ENCODE data around the gene CGB1. TPM values are rescaled to one million over a fixed set of nuclear protein-coding genes. Genes with fewer than 3 reads are reported as not detected.

CGB1 gene
- polyA plus RNA-seq, 1 of the 3 experiments (the other 2 are of a cell fraction) = not detected

GRCh38 chr19:49020931-49021895 lies 15.5 kb downstream of the CGB1 start:
- Histone ChIP-seq H3K9ac (no peak overlapping the region), H3K9me2 (no peaks in the 10 kb centered on the region), H3K4me2 (no peak overlapping the region), H3K79me2 (ENCODE audit: insufficient read depth) (no peaks in the 10 kb centered on the region), H2AFZ (ENCODE audit: low read depth) (0 out of 2 replicates have a peak overlapping the region, but pooled peaks have one; percentile 41), H3K27ac (ENCODE audit: low read depth in 2 of 2, low read length in 1 of 2) (peak overlapping the region in 1 of 2 experiments; percentile 6; a peak in 1 of 4 replicates), H3K4me3 (ENCODE audit: low read depth in 2 of 2, low read length in 1 of 2) (no peak overlapping the region), H3K9me3 (no peaks in the 10 kb centered on the region), H3K36me3 (replicated peaks in 1 of 2; ENCODE audit: control insufficient read depth in 1 of 2, insufficient read depth in 2 of 2, low read length in 1 of 2) (peaks cover 0 to 2% of the 10 kb centered on the region in 2 experiments), H3K4me1 (ENCODE audit: control insufficient read depth in 1 of 2, insufficient read depth in 2 of 2, low read depth in 1 of 2, low read length in 1 of 2) (peaks cover 0 to 35% of the 10 kb centered on the region in 2 experiments; a peak in 1 of 4 replicates), H3K27me3 (ENCODE audit: insufficient read depth) (no peaks in the 10 kb centered on the region), H3F3A (replicated peaks; ENCODE audit: insufficient read depth) (peaks cover 17% of the 10 kb centered on the region), H4K20me1 (ENCODE audit: insufficient read depth) (no peaks in the 10 kb centered on the region)
- TF ChIP-seq MAX (IDR thresholded peaks at IDR 0.05; ENCODE audit: low read depth) = no peak
- no peak for TF ChIP-seq FOSL2 (IDR thresholded peaks at IDR 0.05; ENCODE audit: borderline replicate concordance, low read depth)
- TF ChIP-seq PBX3 (IDR thresholded peaks at IDR 0.05) = no peak
- WGBS (ENCODE audit: low lambda C conversion rate) = 48% methylated on average over 16 of the region's 16 CpGs
- CTCF ChIA-PET = interaction anchor here (0.6 to 2.4 kb wide), 6 partner anchors 22 to 53 kb away, joined by 3 to 11 read pairs (median 4); partner anchors contain the start of genes GYS1, KCNA7 and RUVBL2
- POLR2A ChIA-PET = interaction anchor here (1.2 kb wide), 1 partner anchor 12 kb away, joined by 3 read pairs; no protein-coding TSS in a partner anchor
- peak; percentile 66 for DNase-seq

- peaks cover 0 to 35% of the 10 kb centered on the region in 2 experiments; a peak in 1 of 4 replicates for H3K4me1 ChIP-seq (ENCODE audit: control insufficient read depth in 1 of 2, insufficient read depth in 2 of 2, low read depth in 1 of 2, low read length in 1 of 2)
- POLR2A ChIA-PET = interaction anchor here (1.2 to 1.7 kb wide), 2 partner anchors 11 kb away, joined by 3 to 7 read pairs; no protein-coding TSS in a partner anchor
- H3K4me3 ChIP-seq (ENCODE audit: low read depth in 2 of 2, low read length in 1 of 2) = no peak overlapping the region
- no peaks in the 10 kb centered on the region for H3K9me2 ChIP-seq
- no peak overlapping the region for H2AFZ ChIP-seq (ENCODE audit: low read depth)
- peaks cover 17% of the 10 kb centered on the region for H3F3A ChIP-seq (replicated peaks; ENCODE audit: insufficient read depth)
- no peak overlapping the region for H3K27ac ChIP-seq (ENCODE audit: low read depth in 2 of 2, low read length in 1 of 2)
- no peak overlapping the region for H3K4me2 ChIP-seq
- no peaks in the 10 kb centered on the region for H3K27me3 ChIP-seq (ENCODE audit: insufficient read depth)
- WGBS (ENCODE audit: low lambda C conversion rate) = 96% methylated on average over 11 of the region's 11 CpGs
- no peak for DNase-seq
- no peaks in the 10 kb centered on the region for H3K9me3 ChIP-seq
- no peaks in the 10 kb centered on the region for H4K20me1 ChIP-seq (ENCODE audit: insufficient read depth)
- H3K79me2 ChIP-seq (ENCODE audit: insufficient read depth) = no peaks in the 10 kb centered on the region
- H3K36me3 ChIP-seq (replicated peaks in 1 of 2; ENCODE audit: control insufficient read depth in 1 of 2, insufficient read depth in 2 of 2, low read length in 1 of 2) = peaks cover 0 to 6% of the 10 kb centered on the region in 2 experiments
- TF ChIP-seq ELF1 (IDR thresholded peaks at IDR 0.05) (no peak), CHD2 (IDR thresholded peaks at IDR 0.05; ENCODE audit: low read length, partially characterized antibody) (no peak), EP300 (IDR thresholded peaks at IDR 0.05; ENCODE audit: borderline replicate concordance in 1 of 2, low read depth in 1 of 2, low read length in 1 of 2) (no peak), PBX3 (IDR thresholded peaks at IDR 0.05) (no peak), MEF2A (IDR thresholded peaks at IDR 0.05; ENCODE audit: borderline replicate concordance, low read depth) (no peak), JUND (IDR thresholded peaks at IDR 0.05) (no peak), FOXM1 (IDR thresholded peaks at IDR 0.05; ENCODE audit: low read depth) (no peak), NFIC (IDR thresholded peaks at IDR 0.05; ENCODE audit: borderline replicate concordance) (no peak), TEAD4 (IDR thresholded peaks at IDR 0.05; ENCODE audit: borderline replicate concordance, insufficient read depth) (no peak), POLR2AphosphoS5 (IDR thresholded peaks at IDR 0.05; ENCODE audit: low read depth, low read length) (no peak), YY1 (IDR thresholded peaks at IDR 0.05; ENCODE audit: low read depth) (no peak)
- H3K9ac ChIP-seq = no peak overlapping the region
- CTCF ChIA-PET = interaction anchor here (0.9 to 3.3 kb wide), 7 partner anchors 11 to 281 kb away, joined by 3 to 17 read pairs (median 3); partner anchors contain the start of genes CGB2 and KCNA7
Observed at GRCh38 chr19:49020342-49020741, 16.4 kb downstream of the CGB1 start.

All from SK-N-SH (cell line).